KOPT-K1 (cell line): Measurements from ENCODE around the gene CACNA2D1.
"Not testable (repeated sequence)": the region's sequence is repeated elsewhere in the genome, so short reads cannot be mapped to it uniquely, and the experiment has no call there.

ENCODE experiments used
- H3K27ac ChIP-seq: fragments of 200-600 bp; sonication (generic); 2 replicates; pipeline ENCODE4 v1.5.1; 2016; ENCODE audit warnings: antibody characterized with exemption, mild to moderate bottlenecking, low read depth, low read length; ENCODE audit not compliant: poor library complexity, severe bottlenecking
- H3K36me3 ChIP-seq: fragments of 200-600 bp; sonication (generic); 2 replicates; pipeline ENCODE4 v1.5.1; 2017; ENCODE audit warnings: antibody characterized with exemption, mild to moderate bottlenecking, low read length, moderate library complexity; ENCODE audit not compliant: insufficient read depth
- H3K9me3 ChIP-seq: fragments of 200-600 bp; sonication (generic); 2 replicates; pipeline ENCODE4 v1.5.1; 2017; ENCODE audit warnings: antibody characterized with exemption, low read length, mild to moderate bottlenecking; ENCODE audit not compliant: insufficient read depth, poor library complexity, severe bottlenecking

CACNA2D1 gene

GRCh38 chr7:82443036-82443546, 486 bp downstream of the CACNA2D1 start:
- Histone ChIP-seq H3K27ac (no peak overlapping the region), H3K9me3 (no peaks in the 10 kb centered on the region), H3K36me3 (no peaks in the 10 kb centered on the region)

GRCh38 chr7:82442492-82443035, 1.0 kb downstream of the CACNA2D1 start:
- no peaks in the 10 kb centered on the region for H3K36me3 ChIP-seq
- no peaks in the 10 kb centered on the region for H3K9me3 ChIP-seq
- no peak overlapping the region for H3K27ac ChIP-seq

GRCh38 chr7:82441669-82442478, 1.7 kb downstream of the CACNA2D1 start:
- Histone ChIP-seq H3K9me3 (no peaks in the 10 kb centered on the region), H3K27ac (no peak overlapping the region), H3K36me3 (no peaks in the 10 kb centered on the region)

DNA sequence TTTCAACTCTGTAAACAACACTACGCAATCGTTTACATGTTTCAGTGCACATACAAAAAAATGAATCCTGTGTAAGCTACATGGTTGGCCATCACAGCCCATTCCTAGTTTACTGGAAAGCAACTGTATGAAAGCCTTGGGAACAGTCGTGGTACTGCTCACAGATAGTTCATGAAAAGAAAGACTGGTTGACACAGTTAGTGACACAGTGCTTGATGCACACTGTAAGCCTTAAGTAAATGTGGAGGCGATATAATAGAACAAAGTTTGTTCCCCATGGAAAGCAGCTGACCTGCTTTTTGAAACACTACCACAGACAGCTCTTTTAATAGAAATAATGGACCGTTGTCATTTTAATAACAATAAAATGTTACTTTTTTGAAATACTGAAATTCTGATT, 5.1 kb downstream of the CACNA2D1 start:
- Histone ChIP-seq H3K9me3 (no peaks in the 10 kb centered on the region), H3K27ac (no peak overlapping the region), H3K36me3 (no peaks in the 10 kb centered on the region)

GRCh38 chr7:82435769-82436168, 7.8 kb downstream of the CACNA2D1 start:
- Histone ChIP-seq H3K9me3 (no peaks in the 10 kb centered on the region), H3K36me3 (no peaks in the 10 kb centered on the region), H3K27ac (no peak overlapping the region)

GRCh38 chr7:82434275-82435022, 9.1 kb downstream of the CACNA2D1 start:
- Histone ChIP-seq H3K27ac (no peak overlapping the region), H3K9me3 (no peaks in the 10 kb centered on the region)

DNA sequence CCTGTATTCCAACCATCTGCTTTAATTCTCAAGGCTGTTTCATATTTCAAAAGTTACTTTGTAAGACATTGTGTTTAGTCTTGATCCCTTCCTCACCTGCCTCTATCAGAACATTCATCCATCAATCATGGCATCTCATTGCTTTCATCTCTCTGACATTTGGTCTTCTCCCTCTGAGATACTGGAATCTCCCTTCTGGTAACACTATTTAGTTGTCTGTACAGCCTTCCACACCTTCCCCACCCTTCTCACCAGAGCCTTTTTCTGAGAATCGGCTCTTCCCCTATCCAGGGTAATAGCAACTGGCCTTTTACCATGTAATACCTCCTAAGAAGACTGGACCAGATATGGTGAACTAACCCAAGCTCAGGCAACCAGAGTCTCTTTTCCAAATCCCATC, 10.1 kb downstream of the CACNA2D1 start:
- Histone ChIP-seq H3K36me3 (no peaks in the 10 kb centered on the region), H3K9me3 (no peaks in the 10 kb centered on the region), H3K27ac (no peak overlapping the region)

More at GRCh38 chr7:82434275-82435022, 9.1 kb downstream of the CACNA2D1 start:
- no peaks in the 10 kb centered on the region for H3K36me3 ChIP-seq

- H3K9me3 ChIP-seq, H3K27ac ChIP-seq, H3K36me3 ChIP-seq: not testable (repeated sequence)
These were observed 10.8 kb downstream of the CACNA2D1 start for GRCh38 chr7:82432743-82433142.

GRCh38 chr7:82430500-82431465, 12.8 kb downstream of the CACNA2D1 start:
- no peaks in the 10 kb centered on the region for H3K9me3 ChIP-seq

GRCh38 chr7:82429408-82429807, 14.2 kb downstream of the CACNA2D1 start:
- Histone ChIP-seq H3K27ac (no peak overlapping the region), H3K9me3 (no peaks in the 10 kb centered on the region), H3K36me3 (no peaks in the 10 kb centered on the region)

More at GRCh38 chr7:82430500-82431465, 12.8 kb downstream of the CACNA2D1 start:
- no peak overlapping the region for H3K27ac ChIP-seq
- no peaks in the 10 kb centered on the region for H3K36me3 ChIP-seq

DNA sequence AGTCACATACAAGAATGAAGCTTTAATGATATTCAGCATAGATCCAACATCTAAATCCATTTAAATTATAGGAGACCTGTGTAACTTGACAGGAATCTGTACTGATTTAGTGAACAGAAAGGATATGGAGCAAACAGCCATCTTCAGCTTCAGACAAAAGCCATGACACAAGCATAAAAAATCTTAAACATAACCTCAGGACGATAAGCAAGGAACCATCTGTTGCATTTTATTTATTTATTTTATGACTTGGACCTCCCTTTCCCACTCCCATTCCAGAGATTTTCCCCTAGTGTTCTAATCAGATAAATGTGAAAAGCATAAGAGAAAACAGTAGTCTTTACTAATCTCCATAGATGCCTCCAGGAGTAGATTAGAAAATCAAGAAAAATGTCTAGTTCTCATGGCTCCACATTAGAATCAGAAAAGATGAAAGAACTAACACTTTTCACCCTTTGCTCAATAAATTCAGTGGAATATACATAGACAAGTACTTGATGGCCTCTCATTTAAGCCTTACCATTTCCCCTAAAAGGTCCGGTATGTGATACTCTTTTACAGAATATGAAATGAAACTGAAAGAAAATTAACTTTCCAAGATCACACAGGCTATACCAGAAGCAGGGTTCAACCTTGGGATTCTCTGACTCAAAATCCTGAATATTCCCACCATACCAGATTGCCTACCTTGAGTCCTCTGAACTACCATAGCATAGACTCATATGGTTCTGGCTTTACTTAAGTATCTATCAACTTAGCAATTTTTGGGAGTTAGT, 15.2 kb downstream of the CACNA2D1 start:
- no peak overlapping the region for H3K27ac ChIP-seq
- no peaks in the 10 kb centered on the region for H3K36me3 ChIP-seq
- no peaks in the 10 kb centered on the region for H3K9me3 ChIP-seq

DNA sequence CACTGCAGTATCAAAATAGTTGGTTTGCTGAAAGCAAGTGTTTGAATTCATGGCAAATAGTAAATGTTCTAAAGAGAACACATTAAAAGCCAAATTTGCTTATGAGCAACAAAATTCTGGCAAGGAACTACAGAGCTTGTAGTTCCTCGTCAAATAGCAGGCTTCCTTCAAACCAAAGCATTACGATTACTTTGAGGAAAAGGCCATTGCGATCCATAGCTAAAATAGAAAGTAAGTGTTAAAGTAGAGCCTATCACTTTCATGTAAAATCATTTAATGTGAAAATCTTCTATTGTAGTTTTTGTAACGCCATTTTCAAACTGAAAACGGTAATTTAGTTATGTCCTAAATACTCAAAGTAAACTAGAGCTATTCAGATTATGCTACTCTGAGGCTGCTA, 20.1 kb downstream of the CACNA2D1 start:
- no peaks in the 10 kb centered on the region for H3K9me3 ChIP-seq
- H3K36me3 ChIP-seq = no peaks in the 10 kb centered on the region
- H3K27ac ChIP-seq = no peak overlapping the region

- no peak overlapping the region for H3K27ac ChIP-seq
These were observed 24.4 kb downstream of the CACNA2D1 start for GRCh38 chr7:82419200-82419599.

GRCh38 chr7:82417898-82418297, 25.7 kb downstream of the CACNA2D1 start:
- H3K27ac ChIP-seq = no peak overlapping the region
- H3K36me3 ChIP-seq = no peaks in the 10 kb centered on the region
- H3K9me3 ChIP-seq = no peaks in the 10 kb centered on the region

More at GRCh38 chr7:82419200-82419599, 24.4 kb downstream of the CACNA2D1 start:
- Histone ChIP-seq H3K36me3 (no peaks in the 10 kb centered on the region), H3K9me3 (no peaks in the 10 kb centered on the region)
